K562 treated with DMSO at 1 percent for 4 hours (cell line): ENCODE measurements around the gene PRCC. TPM values are rescaled to one million over a fixed set of nuclear protein-coding genes. Genes with fewer than 3 reads are reported as not detected.

Experiments used
- total RNA-seq: library from RNA; unstranded; fragments of 300-600 nt; gene quantifications from 2 replicates; pipeline ENCODE4 v1.2.3, GENCODE V29; 2022; ENCODE audit not compliant: insufficient read depth

Gene PRCC
- total RNA-seq: 63.4 and 86.4 TPM in 2 replicates

DNA sequence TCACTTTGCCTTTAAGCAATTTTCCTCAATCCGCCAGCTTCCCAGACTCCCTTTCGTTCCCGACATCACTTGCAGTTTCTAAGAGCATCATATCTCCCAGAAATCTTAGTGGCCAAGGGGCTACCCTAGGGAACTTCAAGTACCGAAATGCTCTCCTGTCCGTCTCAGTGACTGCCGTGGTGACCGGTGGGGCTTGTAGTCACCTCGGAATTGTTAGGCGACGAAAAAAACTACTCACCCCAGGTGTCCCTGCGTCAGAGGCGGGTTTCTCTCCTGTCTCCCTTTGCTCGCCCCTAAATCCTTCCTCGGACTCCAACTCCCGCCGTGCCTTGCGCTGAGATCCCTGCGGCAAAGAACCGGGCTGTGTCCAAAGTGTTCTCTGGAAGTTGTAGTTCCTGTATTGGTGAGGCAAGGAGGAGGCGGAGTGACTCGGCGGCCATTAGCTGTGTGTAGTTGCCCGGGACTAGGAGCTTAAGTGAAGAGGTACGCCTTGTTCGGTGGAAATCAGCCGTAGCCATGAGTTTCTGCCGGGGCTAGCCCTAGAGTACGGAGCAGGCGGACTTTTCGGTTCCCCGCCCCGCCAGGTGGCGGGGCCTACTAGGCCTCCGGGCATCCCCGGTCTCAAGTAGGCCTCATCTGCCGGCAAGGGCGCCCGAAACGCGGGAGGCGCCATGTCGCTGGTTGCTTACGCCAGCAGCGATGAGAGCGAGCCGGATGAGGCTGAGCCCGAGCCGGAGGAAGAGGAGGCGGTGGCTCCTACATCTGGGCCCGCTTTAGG, at the start of gene PRCC:
Gene PRCC, plus strand, starts transcription at position 435 of the 778 bp plus-strand sequence. Its CDS starts 237 bp downstream, at position 672.

DNA sequence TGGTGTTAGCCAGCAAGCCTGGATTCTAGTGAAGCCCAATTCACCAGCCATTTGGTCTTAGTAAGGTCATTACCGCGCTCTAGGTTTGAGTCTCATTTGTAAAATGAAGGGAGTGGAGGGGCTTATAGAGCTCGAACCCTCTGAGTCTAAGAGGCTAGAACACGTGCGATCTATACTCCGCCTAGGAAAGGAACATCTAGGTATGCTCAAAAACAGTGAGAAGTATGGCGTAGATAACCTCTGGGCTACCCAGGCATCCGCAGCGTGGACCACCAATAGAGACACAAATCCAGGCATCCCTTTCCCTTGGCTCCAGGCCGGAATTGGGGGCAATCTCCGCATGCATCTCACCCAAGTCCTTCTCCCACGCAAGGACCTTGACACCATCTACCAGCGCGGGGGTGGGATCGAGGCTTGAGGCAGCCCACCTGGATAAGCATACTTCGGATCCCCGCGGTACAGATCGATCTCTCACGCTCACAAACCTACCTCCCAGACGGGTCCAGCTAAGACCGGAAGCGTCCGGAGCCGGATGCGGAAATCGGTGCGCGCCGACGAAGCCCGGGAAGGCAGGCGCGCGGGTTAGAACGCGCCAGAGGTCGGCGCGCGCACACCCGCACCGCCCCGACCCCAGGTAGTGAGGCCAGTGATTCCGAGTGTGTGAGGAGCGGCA, 39.3 kb upstream of the PRCC start, which contains the start of gene METTL25B:
Gene METTL25B, plus strand, starts transcription at position 544 of the 673 bp plus-strand sequence. CDS start 636 bp downstream, outside the sequence.

DNA sequence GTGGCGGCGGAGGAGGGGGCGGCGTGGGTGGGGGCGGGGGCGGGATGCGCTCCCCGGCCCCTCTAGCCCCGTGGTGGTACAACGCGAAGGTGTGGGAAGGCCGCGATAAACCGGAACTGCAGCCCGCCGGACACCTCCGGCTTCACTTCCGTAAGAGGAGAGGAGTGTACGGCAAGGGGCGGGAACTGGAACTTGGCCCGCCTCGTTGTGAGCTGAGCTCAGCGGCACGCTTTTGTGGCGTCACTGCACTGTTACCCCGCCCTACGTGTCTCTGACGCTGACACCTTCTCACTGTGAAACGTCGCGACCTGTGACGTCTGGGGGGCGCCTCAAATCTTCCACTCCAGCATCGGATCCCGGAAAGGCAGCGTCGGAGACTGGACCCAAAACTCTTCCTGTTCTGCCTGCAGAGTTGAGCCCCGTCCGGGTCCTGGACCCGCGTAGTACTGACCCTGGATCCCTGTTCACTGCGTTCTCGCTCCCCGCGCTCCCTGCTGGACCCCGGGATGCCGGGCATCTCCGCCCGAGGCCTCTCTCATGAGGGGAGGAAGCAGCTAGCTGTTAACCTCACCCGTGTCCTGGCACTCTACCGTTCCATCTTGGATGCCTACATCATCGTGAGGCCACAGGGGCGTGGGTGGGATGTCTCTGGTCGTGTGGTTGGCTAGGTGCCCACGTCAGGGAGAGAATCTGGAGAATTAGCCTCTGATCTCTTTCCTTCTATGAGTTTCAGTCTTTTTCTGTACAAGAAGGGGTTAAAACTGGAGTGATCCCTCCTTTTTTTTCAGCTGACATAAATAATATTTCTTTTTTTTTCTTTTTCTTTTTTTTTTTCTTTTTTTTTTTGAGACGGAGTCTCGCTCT, 38.5 kb upstream of the PRCC start, which contains the start of gene ISG20L2:
Gene ISG20L2, minus strand, starts transcription at position 168 of the 864 bp plus-strand sequence. CDS start 1,114 bp downstream, outside the sequence.

DNA sequence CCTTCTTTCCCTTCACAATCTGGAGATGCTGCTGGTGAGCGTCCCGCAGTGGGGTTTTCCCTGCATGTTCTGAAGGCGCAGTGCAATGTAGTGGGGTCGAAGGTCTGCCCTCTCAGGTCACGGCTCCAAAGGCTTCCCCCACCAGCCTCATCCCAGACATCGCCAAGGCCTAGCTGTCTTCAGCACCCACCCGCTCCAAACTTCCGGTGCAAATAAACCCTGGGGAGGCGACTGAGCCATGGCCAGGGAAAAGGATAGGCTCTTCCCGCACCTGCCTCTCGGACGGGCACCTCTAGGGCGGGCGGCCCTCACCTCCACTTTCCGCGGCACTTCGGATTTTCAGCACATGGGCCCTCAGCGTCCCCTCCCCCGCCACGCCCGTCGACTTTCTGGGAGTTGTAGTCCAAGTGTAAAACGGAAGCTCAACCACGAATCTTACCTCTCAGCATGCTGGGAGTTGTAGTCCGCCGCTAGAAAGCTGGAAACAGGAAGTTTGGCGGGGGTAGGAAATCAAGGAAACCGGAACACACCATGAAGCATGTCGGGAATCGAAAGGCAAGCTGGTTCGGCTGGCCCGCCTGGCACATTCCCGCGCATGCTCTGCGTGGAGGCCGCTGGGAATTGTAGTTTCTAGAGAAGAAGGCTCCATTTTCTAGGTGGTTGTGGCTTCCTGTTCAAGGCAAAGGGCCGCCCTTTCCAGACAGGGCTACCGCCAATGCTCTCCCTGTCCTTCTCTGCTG, 26.4 kb upstream of the PRCC start, which contains the start of gene MRPL24:
Gene MRPL24, minus strand, starts transcription at position 348 of the 740 bp plus-strand sequence. CDS start 2,384 bp downstream, outside the sequence.

GRCh38 chr1:156751451-156751756, 15.9 kb upstream of the PRCC start, which contains the start of gene HDGF:
HDGF (minus strand) TSS chr1:156751675; CDS start chr1:156751429, 246 bp downstream.

GRCh38 chr1:156816561-156817328, 49.4 kb downstream of the PRCC start, which contains the start of gene SH2D2A:
SH2D2A (minus strand) TSS chr1:156816848; CDS start chr1:156816708, 140 bp downstream.

Other genes with a start within 250 kb of the PRCC start
- gene IQGAP3, start 195.0 kb upstream of the PRCC start, total RNA-seq: 20.0 and 21.0 TPM in 2 replicates
- gene TTC24, start 187.8 kb upstream of the PRCC start, total RNA-seq: not detected in 2 replicates
- 119 TPM in 2 replicates for gene NAXE, start 175.8 kb upstream of the PRCC start, total RNA-seq
- gene GPATCH4, start 166.1 kb upstream of the PRCC start, total RNA-seq: 8.8 and 9.0 TPM in 2 replicates
- 1.2 and 3.3 TPM in 2 replicates for gene HAPLN2, start 148.1 kb upstream of the PRCC start, total RNA-seq
- gene BCAN, start 125.4 kb upstream of the PRCC start, total RNA-seq: 0.21 TPM in 1 of 2 replicates, not detected in the other
- 7.0 and 9.8 TPM in 2 replicates for gene NES, start 90.1 kb upstream of the PRCC start, total RNA-seq
- 7.7 TPM in 1 of 2 replicates, not detected in the other for gene CRABP2, start 62.0 kb upstream of the PRCC start, total RNA-seq
- gene METTL25B, start 39.1 kb upstream of the PRCC start, total RNA-seq: 47.9 and 64.7 TPM in 2 replicates
- gene ISG20L2, start 38.8 kb upstream of the PRCC start, total RNA-seq: 22.0 and 28.4 TPM in 2 replicates
- gene MRPL24, start 26.4 kb upstream of the PRCC start, total RNA-seq: 19.0 and 38.5 TPM in 2 replicates
- 188 and 194 TPM in 2 replicates for gene HDGF, start 15.9 kb upstream of the PRCC start, total RNA-seq
- 13.2 and 17.8 TPM in 2 replicates for gene SH2D2A, start 49.3 kb downstream of the PRCC start, total RNA-seq
- 0.42 TPM in 1 of 2 replicates, not detected in the other for gene INSRR, start 91.6 kb downstream of the PRCC start, total RNA-seq
- 78.1 and 86.1 TPM in 2 replicates for gene NTRK1, start 93.3 kb downstream of the PRCC start, total RNA-seq
- 1.2 and 3.2 TPM in 2 replicates for gene PEAR1, start 126.2 kb downstream of the PRCC start, total RNA-seq
- not detected in 2 replicates for gene LRRC71, start 153.1 kb downstream of the PRCC start, total RNA-seq